ENCODE measurements around the gene FHOD3. TPM values are rescaled to one million over a fixed set of nuclear protein-coding genes. Genes with fewer than 3 reads are reported as not detected.

The FHOD3 gene
- total and polyA plus RNA-seq, 2 of the 4 experiments (the other 2 are of a cell fraction) = 14.6 to 16.0 TPM

DNA sequence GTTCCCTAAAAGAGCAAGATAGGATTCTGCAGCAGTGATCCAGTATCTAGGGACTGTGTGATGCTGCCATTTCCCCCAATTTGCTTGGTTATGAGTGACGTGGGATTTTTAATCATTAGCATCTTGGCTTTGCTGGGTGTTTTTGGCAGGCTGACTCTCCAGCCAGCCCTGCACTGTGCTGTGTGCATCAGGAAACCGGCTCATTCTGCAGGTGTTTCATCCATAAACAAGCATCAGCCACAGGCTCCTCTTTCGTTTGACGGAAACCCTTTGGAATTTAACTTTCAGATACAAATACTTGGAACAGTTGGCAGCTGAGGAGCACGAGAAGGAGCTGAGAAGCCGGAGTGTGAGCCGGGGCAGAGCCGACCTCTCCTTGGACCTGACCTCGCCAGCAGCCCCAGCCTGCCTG lies 395.4 kb downstream of the FHOD3 start:
- DNase-seq (peak; percentile 86), ATAC-seq (ENCODE audit: low read depth) (peak; percentile 62)
- peak overlapping the region; percentile 69 for H2AFZ ChIP-seq (replicated peaks; ENCODE audit: low read length, poor library complexity)
- peak overlapping the region; percentile 78 for H2BK20ac ChIP-seq (ENCODE audit: low read depth, low read length)
- no peaks in the 10 kb centered on the region for H3K27me3 ChIP-seq (ENCODE audit: control insufficient read depth, insufficient read depth, low read length)
- H3K4me2 ChIP-seq (ENCODE audit: low read depth, low read length) = peak overlapping the region; percentile 77
- peak overlapping the region; percentile 87 for H2AK9ac ChIP-seq (replicated peaks; ENCODE audit: low read depth, low read length, poor library complexity)
- peak overlapping the region; percentile 89 for H3K18ac ChIP-seq (ENCODE audit: low read depth, low read length)
- H3K9me1 ChIP-seq (ENCODE audit: insufficient read depth, low read length) = peaks cover 19% of the 10 kb centered on the region
- peak overlapping the region; percentile 98 for H2BK5ac ChIP-seq (ENCODE audit: low read depth, low read length, poor library complexity, severe bottlenecking)
- H3K79me1 ChIP-seq (ENCODE audit: low read depth in 1 of 2, low read length in 2 of 2) = peaks cover 6 to 27% of the 10 kb centered on the region in 2 experiments; a peak in 3 of 4 replicates
- H3K4me3 ChIP-seq (ENCODE audit: insufficient read depth, low read depth, low read length) = peak overlapping the region; percentile 51; the same call in 1 of the 2 replicates
- peak overlapping the region; percentile 45; the same call in 1 of the 2 replicates for H3K9ac ChIP-seq (ENCODE audit: low read depth, low read length)
- H3K27ac ChIP-seq (ENCODE audit: insufficient read depth, low read length) = peak overlapping the region; percentile 87
- WGBS, 2 experiments (ENCODE audit: extremely low coverage in 2 of 2, insufficient read length in 1 of 2) = 40% methylated on average over 1 of the region's 9 CpGs; no CpG with 5 or more reads in 1 of the 2 experiments
- peak overlapping the region; percentile 91 for H2BK120ac ChIP-seq (ENCODE audit: low read depth, low read length)
- peak overlapping the region; percentile 91; the same call in 1 of the 3 replicates for H2BK15ac ChIP-seq (ENCODE audit: low read depth, low read length)
- CTCF ChIA-PET = interaction anchor here (0.9 kb wide), 1 partner anchor 19 kb away, joined by 3 read pairs; no protein-coding TSS in a partner anchor
- H3K14ac ChIP-seq (replicated peaks; ENCODE audit: low read depth, low read length) = peak overlapping the region; percentile 83
- dilution Hi-C loops (cut with HindIII; ENCODE audit: low sequenced_read_pairs, unreplicated experiment) = no loop called here
- no peaks in the 10 kb centered on the region for H3K9me3 ChIP-seq (ENCODE audit: control insufficient read depth, insufficient read depth, low read length)
- H2AK5ac ChIP-seq (ENCODE audit: low read depth, low read length) = peak overlapping the region; percentile 89
- H4K8ac ChIP-seq (ENCODE audit: low read depth in 2 of 2, low read length in 2 of 2) = peak overlapping the region; percentile 25 to 81; a peak in 2 of 4 replicates
- POLR2A ChIA-PET (ENCODE audit: unreplicated experiment) = interaction anchor here (0.5 kb wide), 1 partner anchor 629 kb away, joined by 4 read pairs; no protein-coding TSS in a partner anchor
- BruUV-seq (replicated peaks) = no TSS peak
- H3K4me1 ChIP-seq (ENCODE audit: control insufficient read depth, insufficient read depth, low read length) = peaks cover 31% of the 10 kb centered on the region
- no peaks in the 10 kb centered on the region for H3K36me3 ChIP-seq (ENCODE audit: control insufficient read depth, insufficient read depth, low read length)
- intact Hi-C loops (cut with micrococcal nuclease) = no loop called here
- peak overlapping the region; percentile 80 for H3K56ac ChIP-seq (ENCODE audit: extremely low read depth, insufficient read depth, low read length)
- in situ Hi-C loops (cut with MboI; ENCODE audit: low sequenced_read_pairs) = no loop called here
- H3K23ac ChIP-seq (ENCODE audit: low read depth, low read length) = peak overlapping the region; percentile 73
- peak overlapping the region; percentile 86 for H4K5ac ChIP-seq (ENCODE audit: low read depth, low read length)
- H4K20me1 ChIP-seq (ENCODE audit: insufficient read depth, low read length) = no peaks in the 10 kb centered on the region
- peak overlapping the region; percentile 91 for H4K91ac ChIP-seq (ENCODE audit: insufficient read depth, low read depth, low read length)
- H3K4ac ChIP-seq (ENCODE audit: low read depth, low read length) = peak overlapping the region; percentile 93
- TF ChIP-seq BHLHE40 (IDR thresholded peaks at IDR 0.05; ENCODE audit: low read depth, low read length) (peak; percentile 45; the same call in 1 of the 2 replicates), POLR2A (IDR thresholded peaks at IDR 0.05; ENCODE audit: low read depth, low read length) (0 out of 2 replicates have a peak, but pooled peaks have one; percentile 32), CHD1 (IDR thresholded peaks at IDR 0.05; ENCODE audit: low read depth, low read length) (no peak)

All from IMR-90 (cell line).